Stimulated activated CD8-positive, alpha-beta memory T cell treated with anti-CD3 and anti-CD28 coated beads, Interleukin-7, amount 100 ng/mL, for 4 hours (primary cell): ENCODE data around the gene NFKB2.

Experiments
- DNase-seq, 2 donors: peaks; one replicate each; pipeline ENCODE4 v3.0.0-alpha.2; 2020; ENCODE audit warnings: low read depth in 2 of 2

NFKB2 gene

DNA sequence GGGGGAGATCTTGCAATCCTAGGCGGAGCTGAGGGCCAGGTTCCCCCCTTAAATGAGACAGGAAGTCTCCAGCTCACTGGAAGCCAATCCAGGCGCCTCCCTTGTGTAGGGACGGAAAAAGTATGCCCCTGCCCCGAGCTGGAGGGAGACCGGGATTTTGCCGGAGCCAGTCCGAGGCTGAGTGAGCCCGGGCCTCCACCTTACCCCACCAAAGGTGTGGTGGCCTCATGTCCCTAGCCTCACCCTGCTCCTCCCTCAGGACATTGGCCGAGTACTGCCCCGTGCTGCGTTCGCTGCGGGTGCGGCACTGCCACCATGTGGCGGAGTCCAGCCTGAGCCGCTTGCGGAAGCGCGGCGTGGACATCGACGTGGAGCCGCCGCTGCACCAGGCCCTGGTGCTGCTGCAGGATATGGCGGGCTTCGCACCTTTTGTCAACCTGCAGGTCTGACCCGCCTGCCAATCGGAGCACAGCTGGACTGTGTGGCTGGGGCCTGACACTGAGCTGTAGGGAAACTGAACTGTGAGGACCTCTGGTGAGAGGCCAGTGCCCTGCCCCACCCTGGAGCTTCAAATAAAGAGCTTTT, 27.1 kb downstream of the NFKB2 start:
- no peak for DNase-seq

DNA sequence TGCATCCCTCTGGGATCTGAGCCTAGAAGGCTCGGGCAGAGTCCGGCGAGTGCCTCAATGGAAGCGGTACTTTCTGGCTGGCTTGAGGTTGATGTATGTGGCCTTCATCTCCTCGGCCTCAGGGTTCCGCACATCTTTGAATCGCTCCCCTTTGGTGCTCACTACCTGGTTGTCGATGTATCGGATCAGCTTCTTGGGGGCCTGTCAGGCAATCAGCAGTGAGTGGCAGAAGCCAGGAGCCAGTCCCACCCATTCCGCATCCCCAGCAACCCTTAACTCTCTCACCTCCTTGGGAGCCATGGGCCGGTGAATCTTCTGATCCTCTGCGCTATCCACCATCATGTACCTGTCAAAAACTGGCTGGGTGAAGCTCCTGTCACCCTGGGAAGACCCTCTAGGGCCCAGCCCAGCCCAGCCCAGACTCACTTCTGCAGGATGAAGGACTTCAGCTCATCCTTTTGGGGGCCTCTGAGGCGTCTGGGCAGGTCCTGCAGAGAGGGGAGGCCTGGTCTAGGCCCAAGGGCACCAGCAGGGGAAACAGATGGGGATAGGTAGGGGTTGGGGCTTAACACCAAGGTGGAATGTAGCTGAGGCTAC, 28.0 kb downstream of the NFKB2 start:
- no peak for DNase-seq

DNA sequence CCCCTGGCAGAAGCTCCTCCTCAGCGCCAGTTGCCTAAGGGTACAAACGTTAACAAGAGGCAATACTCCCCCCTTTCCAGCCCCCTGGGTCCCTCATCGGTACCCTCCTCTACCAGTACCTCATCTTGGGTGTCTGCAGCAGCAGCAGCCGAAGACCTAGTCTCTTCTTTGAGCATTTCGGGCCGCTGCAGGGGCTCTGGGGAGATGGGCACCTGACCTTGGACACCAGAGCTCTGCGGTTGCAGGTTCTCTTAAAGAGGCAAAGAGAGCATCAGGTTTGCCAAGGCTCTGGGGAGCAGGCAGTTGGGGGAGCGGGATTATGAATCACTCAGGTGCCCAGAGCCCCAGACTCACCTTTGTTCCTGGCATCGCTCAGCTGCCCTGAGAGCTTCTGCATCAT, 28.6 kb downstream of the NFKB2 start:
- DNase-seq, result no peak

DNA sequence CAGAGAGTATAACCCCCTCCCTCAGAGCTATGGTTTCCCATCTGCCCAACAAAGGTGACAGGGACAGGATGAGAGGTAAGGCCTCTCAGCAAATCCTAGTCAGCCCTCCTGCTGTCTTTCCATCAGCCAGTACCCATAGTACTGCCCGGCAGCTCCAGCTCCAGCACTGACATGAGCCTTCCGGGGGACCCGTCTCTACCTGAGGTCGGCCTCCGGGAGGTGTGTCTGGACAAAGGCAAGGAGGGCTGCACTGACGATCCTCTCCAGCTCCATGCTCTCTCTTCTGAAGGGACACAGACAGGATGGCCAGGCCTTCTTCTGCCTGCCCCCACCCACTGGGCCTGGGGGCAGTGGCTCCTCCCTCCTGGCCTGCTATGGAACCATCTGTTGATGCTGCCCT, 29.4 kb downstream of the NFKB2 start:
- no peak for DNase-seq

DNA sequence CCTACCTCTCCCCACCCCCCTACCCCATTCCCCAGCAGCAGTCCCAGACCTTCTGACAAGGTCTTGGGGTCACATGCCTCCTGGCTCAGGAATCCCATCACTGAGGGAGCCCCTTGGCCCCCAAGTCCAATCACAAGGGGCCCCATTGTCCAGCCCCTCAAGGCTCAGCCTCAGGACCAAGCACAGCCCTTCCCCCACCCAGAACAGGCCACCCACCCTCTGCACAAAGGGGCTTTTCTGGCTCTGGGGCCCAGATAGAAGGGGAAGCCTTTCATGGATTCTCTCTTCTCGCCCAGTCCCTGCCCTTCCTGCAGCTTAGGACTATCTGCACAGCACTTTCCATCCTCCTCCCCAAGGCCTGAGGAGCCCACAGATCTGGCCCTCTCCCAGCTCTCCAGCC, 29.9 kb downstream of the NFKB2 start:
- no peak for DNase-seq

DNA sequence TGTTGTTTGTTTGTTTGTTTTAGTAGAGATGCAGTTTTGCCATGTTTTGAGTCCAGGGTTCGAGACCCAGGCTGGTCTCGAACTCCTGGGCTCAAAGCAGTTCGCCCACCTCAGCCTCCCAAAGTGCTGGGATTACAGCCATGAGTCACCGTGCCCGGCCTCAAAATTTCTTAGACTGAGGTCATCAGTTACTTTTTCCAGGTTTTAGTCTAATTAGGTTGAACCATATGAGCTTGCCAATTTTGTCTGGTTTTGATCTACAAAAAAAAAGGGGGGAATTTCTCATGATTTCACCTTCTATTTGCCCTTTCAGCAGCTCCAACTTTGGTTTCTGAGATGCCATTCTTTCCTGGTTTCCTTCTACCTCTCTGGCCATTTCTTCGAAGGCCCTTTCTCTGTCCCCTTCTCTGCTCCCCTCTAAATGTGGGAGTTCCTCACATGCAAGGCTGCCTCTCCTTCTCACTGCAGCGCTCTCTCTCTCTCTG, 31.3 kb downstream of the NFKB2 start:
- DNase-seq, result no peak

DNA sequence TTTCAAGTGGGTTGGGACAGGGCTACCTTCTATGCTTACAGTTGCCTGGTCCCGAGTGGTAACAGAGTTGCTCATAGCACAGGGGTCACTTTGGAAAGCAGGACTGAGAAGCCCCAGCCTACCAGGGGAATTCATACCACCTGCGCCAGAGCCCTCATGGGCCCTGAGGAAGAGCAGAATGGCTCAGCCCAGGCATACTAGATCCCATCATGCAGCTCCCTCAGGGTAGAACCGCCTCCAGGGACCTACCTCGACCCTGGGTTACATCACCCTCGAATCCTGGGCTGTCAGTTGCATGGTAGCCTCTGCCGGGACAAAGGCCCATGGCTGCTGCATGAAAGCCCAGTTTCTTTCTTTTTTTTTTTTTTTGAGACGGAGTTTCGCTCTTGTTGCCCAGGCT, 34.0 kb downstream of the NFKB2 start:
- DNase-seq, result no peak

DNA sequence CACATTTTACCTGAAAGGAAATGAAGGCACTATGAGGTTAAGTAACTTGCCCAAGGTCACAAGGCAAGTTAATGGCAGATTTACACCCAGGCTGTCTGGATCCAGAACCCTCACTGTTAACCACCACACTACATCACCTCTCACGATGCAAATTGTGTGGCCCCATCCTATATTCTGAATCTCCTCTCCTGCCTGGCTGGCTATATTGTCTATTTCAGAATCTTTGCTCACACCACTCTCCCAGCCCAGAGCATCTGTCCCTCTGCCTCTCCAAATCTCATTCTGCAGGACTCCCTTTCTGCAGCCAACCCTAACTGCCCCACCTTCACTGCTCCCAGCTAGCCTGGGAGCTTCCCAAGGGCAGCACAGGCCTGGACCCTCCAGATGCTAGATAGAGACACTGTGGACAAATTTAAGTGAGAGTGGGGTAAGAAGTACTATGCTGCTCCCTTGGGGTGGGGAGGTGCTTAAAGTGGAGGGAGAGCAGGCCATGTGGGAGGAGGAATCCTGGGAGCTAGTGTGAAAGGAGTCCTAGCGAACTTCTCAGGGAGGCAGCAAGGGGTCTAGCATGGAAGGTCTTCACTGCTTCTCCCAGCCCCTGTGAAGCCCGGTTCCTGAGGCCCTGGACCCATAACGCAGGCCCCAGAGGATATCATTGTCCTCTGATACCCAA, 36.1 kb downstream of the NFKB2 start:
- no peak for DNase-seq

DNA sequence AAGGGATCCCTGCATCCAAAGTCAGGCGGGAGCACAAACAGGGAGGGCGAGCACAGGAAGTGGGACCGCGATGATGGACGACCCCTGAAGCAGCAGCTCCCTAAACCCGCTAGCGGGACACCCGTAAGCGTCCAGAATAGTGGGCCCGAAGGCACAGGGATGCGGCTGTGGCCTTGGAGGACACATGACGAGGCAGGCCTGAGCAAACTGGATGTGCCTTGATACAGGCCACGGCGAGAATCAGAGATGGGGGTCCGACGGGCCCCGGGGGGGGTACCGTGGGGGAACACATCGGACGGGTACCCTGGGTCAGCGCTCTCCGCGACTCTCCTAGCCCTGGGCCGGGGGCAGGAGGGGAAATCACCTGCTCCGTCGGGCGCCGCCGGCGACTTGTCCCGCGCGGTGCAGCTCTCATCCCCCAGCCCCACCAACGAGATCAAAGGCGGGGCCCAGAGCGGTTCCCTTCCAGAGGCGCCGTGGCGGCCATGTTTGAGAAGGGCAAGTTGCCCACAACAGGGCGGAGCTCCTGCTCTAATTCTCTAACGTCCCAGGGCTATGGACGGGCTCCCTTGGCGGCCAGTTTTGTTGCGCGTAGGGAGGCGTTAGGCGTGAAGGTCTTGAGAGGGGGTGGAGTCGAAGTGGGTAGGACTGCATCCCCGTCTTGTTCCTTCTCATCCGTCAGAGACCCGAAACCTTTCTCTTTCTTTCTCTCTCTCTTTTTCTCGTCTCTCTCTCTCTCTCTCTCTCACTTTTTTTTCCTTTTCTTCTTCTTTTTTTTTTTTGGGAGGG, 36.9 kb downstream of the NFKB2 start, which contains the start of gene CUEDC2:
Gene CUEDC2 (minus strand): TSS at position 413 of the 789 bp plus-strand sequence. CDS start 7,386 bp downstream, outside the sequence.
- DNase-seq, result peak; percentile 85 to 89

DNA sequence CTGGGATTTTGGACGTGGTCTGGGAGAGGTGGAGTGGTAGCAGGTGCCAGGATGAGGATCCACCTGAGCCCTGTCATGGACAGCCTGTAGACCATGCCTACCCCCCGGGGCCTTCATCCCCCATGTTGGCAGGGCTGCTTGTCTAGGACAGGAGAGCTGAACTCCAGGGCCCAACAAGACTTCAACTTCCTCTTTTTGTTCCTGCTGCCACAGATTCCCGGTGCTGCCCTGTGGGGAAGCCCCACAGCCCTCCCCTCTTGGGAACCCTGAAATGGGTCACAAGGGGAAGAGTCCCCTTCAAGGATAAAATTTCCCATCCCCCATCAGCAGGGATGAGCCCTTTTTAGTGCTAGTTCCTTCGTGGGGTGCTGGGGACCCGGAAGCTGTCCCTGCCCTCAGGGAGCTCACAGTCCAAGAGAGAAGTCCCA, 38.1 kb downstream of the NFKB2 start:
- no peak for DNase-seq

DNA sequence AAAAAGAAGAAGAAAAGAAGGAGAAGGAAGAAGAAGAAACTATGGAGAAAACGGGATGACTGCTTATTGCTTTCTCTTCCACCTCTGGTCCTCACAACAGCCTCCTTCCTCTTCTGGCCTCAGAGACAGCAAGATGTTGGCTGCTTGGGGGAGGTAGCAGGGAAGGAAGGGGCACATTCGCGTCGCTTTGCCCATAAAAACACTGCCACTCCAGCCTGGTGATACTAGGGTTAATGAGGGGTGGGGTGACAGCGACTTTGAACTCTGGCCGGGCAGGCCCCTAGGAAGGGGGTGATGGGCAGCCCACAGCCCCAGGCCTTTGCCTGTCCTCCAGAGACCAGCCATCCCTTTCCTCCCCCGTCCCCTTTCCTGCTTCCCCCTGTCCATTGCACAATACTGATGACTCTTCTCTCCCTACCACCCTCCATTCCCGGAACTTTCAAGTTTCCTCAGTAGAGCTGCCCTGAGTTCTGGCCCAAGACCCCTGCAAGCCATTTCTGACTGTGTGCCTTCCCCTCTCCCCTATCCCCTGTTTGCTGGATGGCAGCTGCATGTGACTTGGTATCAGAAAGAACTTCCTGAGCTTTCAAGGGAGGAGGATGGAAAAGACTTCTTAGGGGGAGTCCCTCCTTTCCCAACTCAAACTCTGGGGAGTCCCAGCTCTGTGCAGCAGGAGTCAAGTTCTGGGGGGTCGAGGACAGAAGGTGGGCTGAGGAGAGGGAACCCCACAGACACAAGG, 39.1 kb downstream of the NFKB2 start:
- DNase-seq, result no peak

DNA sequence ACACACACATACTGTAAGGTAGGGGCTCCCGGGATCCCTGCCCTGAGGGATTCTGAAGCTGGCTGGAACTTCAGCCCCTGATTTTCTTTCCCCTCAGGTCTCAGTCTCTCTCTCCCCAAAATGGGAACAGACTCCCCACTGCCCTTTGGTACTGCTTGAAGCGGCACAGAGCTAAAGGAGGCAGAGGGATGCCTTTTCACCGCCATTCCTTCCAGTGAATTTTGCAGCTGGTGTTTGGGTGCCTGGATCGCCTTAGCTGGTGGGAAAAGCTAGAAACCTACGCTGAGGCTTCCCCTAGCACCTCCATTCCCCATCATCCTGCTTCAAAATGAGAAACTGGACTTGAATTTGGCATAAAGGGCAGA, 39.6 kb downstream of the NFKB2 start:
- no peak for DNase-seq

DNA sequence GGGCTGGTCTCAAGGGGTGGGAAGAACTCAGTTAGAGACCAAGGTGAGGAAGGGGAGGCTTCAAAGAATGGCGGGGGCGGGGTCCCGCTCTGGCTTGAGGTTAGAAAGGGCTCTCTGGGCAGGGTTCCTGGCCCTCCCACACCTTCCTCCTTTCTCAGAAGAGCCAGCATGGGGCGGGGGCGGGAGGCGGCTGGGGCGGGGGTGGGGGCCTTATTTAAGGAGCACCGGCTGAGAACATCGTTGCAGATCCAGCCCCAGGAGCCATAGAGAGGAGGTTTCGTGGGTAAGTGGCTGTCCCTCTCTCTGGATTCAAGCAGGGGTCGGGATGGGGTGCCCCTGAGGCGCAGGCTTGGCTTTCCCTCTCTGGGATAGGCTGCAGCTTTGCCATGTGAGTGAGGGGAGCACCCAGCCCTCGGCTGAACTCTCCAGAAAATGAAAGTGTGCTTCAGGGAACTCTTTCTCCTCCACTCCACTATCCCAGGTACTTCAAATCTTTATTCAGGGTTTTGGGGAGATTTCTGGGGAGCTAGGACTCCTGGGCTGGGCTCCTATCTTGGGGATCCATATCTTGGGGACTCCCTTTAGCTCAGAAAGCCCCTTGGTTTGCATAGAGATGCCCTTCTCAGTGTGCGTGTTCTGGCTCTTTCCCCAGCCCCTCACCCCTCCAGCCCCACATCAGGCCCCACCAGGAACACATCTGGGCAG, 40.2 kb downstream of the NFKB2 start:
- DNase-seq, result peak; percentile 35 to 61

DNA sequence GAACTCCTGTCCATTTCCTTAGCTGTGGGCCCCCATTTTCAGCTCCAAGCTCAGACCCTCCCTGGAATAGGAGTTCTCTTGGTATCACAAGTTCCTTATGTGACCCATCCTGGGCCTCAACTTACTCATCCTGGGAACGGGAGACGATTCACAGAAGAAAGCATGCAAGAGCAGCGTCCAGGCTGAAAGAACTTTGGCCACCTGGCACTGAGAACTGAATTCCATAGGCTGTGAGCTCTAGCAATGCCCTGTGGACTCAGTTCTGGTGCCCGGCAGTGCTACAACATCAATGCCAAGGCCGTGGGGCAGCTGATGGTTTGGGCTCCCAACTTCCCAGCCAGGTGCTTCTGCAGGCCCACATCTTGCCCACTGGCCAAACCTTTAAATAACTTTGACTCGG, 40.8 kb downstream of the NFKB2 start:
- no peak for DNase-seq

DNA sequence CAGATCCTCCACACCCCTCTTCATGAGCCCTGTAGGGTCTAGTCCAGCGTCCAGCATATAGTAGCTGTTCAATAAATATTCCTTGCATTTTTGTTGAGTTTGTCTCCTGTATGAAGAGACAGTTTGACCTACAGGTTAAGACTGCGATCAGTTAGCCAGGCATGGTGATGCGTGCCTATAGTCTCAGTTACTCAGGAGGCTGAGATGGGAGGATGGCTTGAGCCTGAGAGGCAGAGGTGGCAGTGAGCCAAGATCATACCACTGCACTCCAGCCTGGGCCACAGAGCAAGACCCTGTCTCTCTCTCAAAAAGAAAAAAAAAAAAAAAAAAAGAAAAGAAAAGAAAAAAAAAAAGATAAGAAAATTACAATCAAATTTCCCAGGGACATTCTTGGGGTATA, 42.0 kb downstream of the NFKB2 start:
- DNase-seq, result no peak

DNA sequence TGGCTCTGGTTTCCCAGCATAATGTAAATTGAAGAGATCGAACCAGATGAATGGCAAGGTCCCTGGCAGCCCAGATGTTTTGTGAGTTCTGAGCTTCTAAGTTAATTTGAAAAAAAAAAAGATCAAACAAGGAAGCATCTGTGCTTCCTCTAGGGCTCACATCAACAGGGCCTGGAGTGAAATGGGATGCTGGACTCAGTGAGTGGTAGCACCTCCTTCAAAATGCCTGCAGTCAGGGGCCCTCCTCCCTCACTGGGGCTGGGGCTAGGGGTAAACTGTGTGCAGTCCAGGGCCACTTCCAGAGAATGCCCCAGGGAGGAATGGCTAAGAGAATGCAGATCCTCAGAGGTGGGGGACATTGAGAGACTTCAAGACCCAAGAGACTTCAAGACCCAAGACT, 42.9 kb downstream of the NFKB2 start:
- no peak for DNase-seq

DNA sequence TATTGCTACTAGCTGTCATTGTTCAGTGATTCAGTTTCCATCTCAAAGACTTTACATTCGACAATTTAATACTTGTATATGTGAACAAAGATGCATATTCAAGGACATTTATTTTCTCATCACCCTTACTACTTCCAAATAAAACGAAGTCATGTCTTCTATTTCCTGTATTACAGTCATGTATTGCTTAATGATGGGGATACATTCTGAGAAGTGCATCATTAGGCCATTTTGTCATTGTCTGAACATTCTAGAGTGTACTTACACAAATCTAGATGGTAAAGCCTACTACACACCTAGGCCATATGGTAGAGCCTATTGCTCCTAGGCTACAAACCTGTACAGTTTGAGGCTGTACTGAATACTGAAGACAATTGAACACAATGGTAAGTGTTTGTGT, 49.3 kb downstream of the NFKB2 start:
- no peak for DNase-seq

DNA sequence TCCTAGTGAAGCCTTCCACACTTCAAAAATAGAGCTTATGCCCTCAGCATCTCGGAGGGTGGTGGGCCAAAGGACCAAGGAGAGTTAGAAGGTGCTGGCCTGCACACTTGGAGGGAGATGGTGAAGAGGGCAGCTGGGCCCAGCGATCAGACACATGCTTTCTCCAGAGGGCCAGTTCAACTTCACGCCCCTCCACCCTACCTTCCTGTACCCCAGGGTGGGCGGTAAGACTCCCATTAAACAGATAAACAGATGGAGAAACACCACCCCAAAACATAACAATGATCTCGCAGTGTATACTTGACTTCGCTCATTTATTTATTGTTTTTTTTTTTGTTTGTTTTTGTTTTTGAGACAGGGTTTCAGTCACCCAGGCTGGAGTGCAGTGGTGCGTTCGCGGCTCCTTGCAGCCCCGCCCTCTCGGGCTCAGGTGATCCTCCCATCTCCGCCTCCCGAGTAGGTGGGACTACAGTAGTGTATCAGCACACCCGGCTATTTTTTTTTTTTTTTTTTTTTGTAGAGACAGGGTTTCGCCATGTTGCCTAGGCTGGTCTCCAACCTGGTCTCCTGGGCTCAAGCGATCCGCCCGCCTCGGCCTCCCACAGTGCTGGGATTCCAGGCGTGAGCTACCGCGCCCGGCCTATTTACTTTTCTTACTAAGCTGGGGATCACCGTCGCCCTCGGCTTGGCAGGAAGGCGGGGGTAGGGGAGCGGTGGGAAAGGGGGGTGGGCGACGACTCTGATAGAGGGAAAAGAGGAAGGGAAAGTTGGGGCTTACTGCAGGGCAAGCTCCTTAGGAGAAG, 54.0 kb downstream of the NFKB2 start:
- DNase-seq, result peak; percentile 82 to 87

DNA sequence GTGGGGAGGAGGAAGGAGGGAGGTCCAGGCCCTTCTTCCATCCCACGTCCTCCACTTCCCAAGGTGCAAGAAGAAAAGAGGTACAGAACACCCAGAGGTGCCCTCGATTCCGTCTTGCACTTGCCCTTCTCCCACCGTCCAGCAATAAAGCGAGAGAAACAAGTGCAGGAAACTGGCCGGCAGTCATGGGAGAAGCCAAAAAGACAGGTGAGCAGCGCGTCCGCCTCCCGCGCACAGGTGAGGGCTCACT, 54.5 kb downstream of the NFKB2 start:
- no peak for DNase-seq

DNA sequence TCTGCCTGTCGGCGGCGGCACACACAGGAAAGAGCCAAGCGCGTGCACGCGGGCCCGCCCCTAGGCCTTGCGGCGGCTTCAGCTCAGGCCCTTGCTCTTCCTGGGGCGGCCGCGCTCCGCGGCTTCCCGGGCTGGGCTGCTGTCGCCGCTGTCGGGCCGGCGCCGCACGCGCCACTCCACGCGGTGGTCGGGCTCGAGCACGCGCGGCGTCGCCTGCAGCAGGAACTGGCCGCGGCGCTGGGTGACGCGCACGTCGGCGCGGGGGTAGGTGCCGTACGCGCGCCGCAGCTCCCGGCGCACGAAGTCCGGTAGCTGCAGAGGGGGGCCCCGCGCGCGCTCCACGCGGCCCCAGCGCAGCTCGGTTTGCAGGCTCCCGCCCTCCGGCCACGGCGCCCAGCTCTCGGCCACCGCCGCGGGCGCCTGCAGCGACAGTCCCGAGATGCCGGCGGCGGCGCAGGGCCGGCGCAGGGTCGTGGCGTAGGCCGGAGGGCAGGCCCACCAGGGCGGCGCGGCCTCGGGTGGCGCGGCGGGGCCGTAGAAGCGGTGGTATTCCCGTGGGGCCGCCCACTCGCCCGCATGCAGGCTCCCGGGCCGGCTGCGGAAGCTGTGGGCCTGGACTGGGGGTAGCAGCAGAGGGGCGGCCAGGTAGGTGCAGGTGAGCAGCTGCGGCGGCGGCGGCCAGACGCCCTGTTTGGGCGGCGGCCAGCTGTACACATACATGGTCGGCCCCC, 55.0 kb downstream of the NFKB2 start:
- DNase-seq, result peak; percentile 70 to 88
